ENCODE results near the gene IFITM10.
"Not testable (repeated sequence)": the region's sequence is repeated elsewhere in the genome, so short reads cannot be mapped to it uniquely, and the experiment has no call there.

DNA sequence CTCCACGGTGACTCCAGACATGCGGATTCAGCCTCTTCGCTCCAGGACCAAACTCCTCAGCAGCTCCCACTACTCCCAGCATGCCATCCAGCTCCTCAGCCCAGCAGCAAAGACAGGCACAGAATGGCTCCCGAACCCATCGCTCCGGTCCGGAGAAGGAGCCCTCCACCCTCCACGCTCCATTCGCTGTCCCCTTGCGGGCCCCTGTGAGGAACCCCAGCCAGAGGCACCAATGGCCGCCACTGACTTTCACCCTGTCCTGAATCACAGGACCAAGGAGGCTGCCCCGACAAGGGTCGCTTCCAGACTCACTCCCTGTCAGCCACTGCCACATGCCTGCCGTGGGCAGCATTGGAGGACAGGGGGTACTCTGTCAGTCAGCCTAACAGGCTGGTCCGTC, 64.2 kb downstream of the IFITM10 start:
- TF ChIP-seq EZH2 (IDR thresholded peaks at IDR 0.05; ENCODE audit: borderline replicate concordance, low read depth, low read length, poor library complexity, severe bottlenecking), result not testable (repeated sequence)
- TF ChIP-seq, protein P1, sequence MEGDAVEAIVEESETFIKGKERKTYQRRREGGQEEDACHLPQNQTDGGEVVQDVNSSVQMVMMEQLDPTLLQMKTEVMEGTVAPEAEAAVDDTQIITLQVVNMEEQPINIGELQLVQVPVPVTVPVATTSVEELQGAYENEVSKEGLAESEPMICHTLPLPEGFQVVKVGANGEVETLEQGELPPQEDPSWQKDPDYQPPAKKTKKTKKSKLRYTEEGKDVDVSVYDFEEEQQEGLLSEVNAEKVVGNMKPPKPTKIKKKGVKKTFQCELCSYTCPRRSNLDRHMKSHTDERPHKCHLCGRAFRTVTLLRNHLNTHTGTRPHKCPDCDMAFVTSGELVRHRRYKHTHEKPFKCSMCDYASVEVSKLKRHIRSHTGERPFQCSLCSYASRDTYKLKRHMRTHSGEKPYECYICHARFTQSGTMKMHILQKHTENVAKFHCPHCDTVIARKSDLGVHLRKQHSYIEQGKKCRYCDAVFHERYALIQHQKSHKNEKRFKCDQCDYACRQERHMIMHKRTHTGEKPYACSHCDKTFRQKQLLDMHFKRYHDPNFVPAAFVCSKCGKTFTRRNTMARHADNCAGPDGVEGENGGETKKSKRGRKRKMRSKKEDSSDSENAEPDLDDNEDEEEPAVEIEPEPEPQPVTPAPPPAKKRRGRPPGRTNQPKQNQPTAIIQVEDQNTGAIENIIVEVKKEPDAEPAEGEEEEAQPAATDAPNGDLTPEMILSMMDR (conservative IDR thresholded peaks at IDR 0.05; ENCODE audit: low read depth, low read length), result not testable (repeated sequence)

All from A673 (cell line).